ENCODE measurements around the gene PTGER2. TPM values are rescaled to one million over a fixed set of nuclear protein-coding genes. Genes with fewer than 3 reads are reported as not detected.

The PTGER2 gene
- total RNA-seq, 1 donor from 2014 or later = 0.21 TPM

DNA sequence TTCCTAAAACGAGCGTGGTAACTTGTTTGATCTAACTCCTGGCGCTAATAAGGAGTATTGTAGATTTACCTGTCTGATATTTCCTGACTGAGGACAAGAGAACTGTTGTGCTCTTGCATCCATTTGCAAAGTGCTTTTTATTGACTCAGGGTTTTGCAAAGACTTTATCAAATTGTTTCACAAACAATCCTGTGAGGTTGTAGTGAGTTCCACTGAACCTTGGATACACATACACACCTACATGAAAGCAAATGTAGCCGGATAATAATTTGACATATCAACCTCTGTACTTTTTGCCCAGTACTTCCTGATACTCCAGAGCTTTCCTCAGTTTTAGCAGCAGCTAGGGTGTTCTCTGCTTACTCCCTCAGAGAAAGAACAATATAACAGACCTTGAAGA, 6.7 kb upstream of the PTGER2 start:
- no peak for DNase-seq

DNA sequence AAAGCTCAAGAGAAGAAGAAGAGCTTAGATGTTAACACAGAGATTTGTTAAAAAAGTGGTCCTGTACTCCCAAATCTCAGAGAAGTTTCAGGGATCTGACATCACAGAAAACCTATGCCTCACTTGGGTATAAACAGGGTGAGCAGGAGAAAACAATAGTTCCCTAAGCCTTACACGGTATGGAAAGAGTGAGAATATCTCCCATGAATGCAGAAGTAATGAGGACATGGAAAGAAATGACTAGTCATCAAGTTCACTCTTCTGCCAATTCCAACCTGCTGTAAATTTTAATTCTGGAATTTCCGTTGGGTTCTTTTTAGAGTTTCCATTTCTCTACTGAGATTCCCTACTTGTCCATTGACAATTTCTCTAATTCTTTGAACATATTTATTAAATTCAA, 6.2 kb upstream of the PTGER2 start:
- no peak for DNase-seq

DNA sequence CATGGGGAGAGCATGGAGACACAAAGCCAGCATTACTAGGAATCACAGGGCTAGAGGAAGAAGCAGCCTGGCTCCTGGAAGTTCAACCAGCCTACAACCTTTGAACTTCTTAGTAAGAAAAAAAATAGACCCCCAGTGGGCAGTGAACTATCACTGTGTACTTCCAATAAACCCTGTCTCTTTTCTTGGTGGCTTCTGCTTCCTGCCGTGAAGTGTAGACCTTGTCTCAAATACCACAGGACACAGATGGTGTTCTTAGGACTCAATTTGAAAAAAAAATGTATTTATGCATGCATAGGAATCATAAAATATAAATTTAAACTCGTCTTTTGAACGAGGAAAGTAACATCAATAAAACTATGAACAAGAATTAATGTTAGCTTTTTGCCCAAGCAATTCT, 3.6 kb upstream of the PTGER2 start:
- no peak for DNase-seq

DNA sequence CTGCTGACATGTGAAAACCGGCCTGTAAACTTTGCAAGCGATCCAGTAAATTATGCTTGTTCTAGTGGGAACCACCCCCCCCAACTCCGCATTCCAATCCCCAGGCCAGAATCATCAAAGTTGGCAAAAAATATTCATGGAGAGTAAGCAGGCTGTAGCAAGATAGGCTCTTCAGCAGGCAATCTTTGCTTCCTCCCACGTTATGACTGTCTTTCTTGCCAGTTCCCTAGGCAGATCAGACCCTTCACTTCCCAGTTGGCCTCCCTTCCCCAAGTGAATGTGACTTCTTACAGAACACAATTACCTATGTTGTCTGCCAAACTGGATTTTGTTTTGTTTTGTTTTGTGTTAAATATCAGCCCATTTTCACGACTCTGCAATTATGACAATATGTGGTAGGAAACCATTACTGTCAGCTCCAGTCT, 1.2 kb upstream of the PTGER2 start:
- DNase-seq = no peak

DNA sequence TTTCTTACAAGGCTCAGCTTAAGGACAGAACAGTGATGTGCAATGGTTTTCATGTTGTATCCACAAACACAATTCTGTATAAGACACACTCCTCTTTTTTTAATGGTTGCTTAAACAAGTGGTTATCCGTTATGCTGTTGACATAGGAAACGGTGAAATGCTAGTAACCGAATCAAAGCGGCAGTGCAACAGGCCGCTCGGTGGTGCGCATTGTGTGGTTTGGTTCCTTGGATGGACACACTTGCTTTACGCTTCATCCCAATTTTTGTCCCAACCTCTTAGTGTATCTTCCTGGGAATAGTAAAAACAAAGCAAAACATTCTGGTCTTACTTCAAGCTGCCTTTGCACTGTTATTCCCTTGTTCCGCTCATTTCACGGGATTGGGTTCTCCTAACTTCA, 650 bp upstream of the PTGER2 start:
- peak; percentile 27 for DNase-seq

DNA sequence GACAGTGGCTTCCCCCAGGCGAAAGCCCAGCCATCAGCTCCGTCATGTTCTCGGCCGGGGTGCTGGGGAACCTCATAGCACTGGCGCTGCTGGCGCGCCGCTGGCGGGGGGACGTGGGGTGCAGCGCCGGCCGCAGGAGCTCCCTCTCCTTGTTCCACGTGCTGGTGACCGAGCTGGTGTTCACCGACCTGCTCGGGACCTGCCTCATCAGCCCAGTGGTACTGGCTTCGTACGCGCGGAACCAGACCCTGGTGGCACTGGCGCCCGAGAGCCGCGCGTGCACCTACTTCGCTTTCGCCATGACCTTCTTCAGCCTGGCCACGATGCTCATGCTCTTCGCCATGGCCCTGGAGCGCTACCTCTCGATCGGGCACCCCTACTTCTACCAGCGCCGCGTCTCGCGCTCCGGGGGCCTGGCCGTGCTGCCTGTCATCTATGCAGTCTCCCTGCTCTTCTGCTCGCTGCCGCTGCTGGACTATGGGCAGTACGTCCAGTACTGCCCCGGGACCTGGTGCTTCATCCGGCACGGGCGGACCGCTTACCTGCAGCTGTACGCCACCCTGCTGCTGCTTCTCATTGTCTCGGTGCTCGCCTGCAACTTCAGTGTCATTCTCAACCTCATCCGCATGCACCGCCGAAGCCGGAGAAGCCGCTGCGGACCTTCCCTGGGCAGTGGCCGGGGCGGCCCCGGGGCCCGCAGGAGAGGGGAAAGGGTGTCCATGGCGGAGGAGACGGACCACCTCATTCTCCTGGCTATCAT, 663 bp downstream of the PTGER2 start:
- no peak for DNase-seq

DNA sequence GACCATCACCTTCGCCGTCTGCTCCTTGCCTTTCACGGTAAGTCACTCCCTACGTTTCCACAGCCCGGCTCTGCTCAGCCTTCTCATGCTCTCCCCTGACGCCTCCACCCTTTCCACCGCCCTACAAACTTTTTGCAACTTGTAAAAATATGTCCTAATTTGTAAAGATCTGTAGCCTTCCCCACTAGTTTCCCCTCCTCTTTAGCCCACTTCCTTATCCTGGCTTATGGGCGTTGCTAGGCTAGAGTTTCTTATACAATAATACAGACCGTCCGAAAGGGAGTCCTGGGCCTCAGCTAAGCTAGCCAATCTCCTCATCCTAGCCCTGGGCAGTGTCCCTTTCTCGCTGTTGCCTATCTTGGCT, 1.2 kb downstream of the PTGER2 start:
- no peak for DNase-seq

DNA sequence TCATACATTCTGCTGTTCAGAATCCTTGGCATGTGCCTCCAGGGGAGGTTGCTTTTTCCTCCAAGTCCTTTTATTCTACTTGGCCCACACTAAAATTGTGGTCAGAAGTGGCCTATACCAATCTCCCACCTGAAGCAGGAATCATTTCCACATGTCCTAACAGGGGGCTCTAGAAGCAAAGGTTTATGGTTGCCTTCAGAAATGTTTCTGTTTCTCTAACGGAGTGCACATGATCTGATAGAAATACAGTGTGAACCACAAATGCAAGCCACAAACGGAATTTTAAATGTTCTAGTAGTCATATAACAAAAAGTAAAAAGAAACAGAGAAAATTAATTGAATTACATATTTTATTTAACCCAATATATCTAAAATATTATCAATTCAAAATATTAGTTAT, 4.0 kb downstream of the PTGER2 start:
- no peak for DNase-seq

DNA sequence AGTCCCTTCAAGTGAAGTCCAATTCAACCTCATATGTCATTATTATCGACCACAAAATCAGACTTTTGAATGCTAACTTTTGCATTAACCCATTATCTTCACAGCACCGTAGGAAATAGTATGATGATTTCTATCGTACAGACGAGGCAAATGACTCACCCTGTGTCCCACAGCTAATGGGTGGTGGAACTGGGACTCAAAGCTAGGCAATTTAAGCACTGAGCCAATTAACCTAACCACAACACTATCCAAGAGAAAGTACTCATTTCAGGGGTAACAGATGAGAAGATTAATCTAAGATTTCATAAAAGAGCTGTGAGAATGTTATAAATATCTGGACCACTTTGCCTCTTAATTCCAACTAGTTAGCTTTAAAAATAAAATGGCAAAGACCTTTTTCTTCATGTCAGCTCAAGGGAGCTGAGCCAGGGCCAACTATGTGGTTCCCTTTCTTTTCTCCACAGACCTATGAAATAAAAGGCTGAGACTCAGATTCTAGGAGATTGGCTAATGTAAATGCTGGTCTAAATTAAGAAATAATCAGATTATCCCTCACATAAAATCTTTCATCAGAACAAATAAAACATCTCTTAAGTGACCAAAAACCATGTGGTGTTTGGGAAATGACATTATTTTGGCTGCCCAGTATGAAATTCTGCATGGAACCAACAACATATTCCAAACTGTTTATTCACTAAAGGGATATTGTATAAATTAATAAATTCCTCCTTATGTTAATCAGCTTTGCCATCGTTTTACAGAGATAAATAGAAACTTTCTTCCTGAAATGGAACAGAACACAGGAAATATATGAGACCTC, 4.9 kb downstream of the PTGER2 start:
- no peak for DNase-seq

DNA sequence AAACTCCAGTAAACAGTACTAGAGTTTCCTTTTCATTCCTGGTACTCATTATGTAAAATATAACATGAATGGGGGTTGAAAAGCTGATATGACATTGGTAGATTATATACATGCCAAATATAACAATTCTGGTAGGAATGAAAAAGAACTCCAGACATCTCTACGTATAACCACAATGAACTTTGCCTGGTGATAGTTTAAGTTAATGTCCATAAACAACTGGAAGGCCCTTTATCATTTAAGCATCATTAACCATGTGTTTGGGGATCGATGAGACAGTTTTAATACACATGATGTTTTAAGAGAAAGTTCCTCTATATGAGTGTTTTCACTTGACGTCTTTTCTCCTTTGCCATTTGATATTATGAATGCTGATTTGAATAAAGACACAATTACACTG, 5.8 kb downstream of the PTGER2 start:
- DNase-seq = no peak

DNA sequence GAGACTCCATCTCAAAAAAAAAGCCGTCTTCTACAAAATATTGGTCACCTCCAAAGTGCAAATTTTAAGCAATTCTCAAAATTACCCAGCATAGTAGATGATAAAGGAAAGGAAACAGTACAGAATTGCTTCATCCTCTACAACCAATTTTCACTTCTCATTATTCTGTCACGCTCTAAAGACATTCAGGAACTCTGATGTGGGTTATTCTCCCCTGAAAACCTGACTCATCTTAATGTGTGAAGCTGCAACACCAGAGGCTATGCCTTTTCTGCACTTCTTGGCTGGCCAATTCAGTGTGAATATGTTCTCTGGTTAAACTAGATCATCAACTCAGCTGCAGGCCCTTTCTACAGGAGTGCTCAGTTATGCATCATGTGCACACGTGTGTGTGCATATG, 11.0 kb downstream of the PTGER2 start:
- DNase-seq = no peak

DNA sequence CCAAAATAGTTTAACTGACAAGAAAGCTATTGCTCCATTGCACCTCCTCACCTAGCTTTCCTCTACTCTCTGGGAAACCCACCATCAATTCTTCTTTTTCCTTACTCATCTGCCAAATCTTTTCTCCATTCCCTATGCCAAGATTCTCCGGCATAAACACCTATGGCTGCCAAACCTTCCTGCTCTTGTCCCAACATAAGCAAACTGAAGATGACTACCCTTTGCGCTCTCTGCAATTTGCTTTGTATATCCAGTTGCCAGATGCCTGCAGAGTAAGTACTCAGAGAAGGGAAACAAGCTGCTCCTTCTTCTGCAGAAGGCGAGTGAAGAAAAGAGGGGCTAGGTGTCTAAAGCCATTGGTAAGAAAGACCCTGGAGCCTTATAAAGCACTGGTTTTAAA, 11.5 kb downstream of the PTGER2 start:
- peak; percentile 38 for DNase-seq

DNA sequence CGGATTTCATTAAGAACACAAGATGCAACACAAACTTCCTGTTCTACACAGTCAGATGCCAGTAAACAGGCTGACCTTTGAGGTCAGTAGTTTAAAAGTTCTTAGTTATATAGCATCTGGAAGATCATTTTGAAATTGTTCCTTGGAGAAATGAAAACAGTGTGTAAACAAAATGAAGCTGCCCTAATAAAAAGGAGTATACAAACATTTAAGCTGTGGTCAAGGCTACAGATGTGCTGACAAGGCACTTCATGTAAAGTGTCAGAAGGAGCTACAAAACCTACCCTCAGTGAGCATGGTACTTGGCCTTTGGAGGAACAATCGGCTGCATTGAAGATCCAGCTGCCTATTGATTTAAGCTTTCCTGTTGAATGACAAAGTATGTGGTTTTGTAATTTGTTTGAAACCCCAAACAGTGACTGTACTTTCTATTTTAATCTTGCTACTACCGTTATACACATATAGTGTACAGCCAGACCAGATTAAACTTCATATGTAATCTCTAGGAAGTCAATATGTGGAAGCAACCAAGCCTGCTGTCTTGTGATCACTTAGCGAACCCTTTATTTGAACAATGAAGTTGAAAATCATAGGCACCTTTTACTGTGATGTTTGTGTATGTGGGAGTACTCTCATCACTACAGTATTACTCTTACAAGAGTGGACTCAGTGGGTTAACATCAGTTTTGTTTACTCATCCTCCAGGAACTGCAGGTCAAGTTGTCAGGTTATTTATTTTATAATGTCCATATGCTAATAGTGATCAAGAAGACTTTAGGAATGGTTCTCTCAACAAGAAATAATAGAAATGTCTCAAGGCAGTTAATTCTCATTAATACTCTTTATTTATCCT, 13.5 kb downstream of the PTGER2 start:
- DNase-seq = no peak

DNA sequence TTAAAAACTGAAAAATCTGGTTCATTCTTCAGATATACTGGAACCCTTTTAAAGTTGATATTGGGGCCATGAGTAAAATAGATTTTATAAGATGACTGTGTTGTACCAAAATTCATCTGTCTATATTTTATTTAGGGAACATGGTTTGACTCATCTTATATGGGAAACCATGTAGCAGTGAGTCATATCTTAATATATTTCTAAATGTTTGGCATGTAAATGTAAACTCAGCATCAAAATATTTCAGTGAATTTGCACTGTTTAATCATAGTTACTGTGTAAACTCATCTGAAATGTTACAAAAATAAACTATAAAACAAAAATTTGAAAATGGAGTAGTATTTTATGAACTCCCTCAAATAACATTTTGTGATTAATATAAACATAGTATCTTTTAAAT, 14.2 kb downstream of the PTGER2 start:
- DNase-seq = no peak

DNA sequence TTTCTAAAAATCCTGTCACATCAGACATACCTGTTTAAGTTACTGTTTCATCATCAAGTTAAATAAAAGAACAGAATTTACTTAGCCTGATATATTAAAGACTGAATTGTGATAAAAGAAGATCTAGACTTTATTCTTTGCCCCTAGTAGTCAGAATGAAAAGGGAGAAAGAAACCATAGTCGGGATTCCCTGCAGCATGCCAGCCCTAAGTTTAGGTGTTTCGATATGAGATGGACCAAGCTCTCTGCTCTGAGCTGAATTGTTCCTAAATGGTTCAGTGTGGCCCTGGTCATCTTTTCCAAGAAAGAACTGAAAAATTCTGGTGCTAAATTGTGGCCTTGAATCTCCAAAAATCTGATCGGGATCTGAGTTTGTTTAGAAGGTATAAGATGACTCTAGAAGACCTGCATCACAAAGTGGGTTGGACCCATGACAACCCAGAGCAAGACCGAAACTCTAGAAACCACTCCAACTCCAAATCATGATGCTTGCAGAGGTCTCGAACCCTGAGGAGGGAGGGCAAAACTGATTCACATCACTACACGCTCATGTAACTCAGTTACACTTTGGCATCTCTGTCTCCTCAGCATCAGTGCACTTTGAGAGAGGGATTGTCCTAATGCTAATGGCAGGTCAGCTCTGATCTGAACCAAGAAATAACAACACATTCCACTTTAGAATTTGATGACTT, 15.7 kb downstream of the PTGER2 start:
- no peak for DNase-seq

DNA sequence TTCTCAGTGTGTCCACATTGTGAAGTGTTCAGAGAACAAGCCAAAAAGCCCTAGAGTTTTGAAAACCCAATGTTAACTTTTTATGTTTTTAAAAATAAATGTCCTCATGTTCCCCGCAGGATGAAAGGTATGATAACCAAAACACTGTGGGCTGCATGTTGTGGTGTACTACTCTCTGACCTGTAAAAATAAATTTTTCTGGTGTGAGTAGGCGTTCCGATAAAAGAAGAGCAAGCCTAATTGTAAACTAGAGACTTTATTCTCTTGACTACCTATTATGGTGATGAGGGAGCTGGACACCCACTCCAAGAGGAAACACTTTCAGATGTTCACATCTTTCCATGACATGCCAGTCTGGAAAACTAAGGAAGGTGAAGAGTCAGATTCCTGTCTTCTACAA, 18.2 kb downstream of the PTGER2 start:
- no peak for DNase-seq

DNA sequence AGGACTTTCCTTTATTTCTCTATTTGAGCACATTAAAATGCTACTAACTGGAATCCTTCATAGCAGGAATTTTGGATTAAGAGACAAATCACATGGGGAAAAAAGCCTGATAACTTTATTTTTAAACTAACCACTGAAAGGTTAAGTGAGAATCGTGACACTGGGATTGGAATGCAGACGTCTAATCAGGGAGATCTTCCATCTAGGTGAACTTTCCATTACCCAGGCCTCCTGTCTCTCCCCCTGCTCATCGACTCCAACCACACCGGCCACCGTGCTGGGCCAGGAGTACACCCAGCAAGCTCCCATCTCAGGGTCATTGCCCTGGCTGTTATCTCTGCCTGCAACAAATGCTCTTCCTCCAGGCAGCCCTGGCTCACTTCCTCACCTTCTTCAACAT, 19.0 kb downstream of the PTGER2 start:
- no peak for DNase-seq

DNA sequence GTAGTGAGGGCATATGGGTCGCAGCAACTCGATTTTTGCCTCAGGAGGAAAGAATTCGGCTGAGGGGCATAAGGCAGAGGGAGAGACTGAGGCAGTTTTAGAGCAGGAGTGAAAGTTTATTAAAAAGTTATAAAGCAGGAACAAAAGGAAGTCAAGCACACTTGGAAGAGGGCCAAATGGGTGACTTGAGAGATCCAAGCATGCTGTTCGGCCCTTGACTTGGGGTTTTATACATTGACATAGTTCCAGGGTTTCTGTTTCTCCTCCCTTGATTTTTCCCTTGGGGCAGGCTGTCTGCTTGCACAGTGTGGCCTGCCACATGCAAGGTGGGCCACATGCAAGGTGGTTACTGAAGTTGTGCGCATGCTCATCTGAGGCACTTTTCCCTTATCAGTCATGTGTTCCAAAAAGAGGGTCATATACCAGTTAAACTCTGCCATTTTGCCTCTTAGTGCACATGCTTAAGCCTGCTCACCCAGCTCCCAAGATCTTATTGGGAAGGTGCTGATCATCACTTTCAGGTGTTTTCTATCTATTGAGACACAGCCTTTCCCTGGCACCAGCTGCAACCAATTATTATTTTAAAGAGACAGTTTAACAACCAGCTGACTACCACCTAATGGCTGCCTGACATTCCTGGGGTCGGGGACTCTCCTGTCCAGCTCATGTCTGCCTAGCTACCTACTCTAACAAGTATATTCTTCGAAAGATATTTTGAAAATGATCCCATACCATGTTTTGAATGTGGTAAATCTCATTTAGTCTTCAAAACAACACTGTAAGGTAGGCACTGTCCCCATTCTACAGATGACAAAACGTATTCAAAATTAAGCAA, 19.9 kb downstream of the PTGER2 start:
- DNase-seq = no peak

DNA sequence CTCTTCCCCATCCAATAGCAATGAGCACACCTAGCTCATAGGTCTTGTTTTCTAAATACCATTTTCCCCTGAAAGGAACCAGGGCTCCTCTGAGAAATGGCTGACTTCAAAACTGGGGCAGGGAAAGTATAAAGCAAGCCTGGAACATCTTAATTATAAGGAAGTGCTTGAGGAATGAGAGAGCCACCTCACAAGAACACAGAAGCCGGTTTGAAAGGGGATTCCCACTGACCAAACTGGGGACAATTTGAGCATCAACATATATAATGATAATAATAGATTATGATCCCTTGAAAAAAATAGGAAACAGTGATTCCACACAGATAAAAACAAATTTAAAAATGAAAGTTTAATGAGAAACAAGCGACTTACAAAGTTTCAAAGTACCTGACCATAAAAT, 22.1 kb downstream of the PTGER2 start:
- no peak for DNase-seq

DNA sequence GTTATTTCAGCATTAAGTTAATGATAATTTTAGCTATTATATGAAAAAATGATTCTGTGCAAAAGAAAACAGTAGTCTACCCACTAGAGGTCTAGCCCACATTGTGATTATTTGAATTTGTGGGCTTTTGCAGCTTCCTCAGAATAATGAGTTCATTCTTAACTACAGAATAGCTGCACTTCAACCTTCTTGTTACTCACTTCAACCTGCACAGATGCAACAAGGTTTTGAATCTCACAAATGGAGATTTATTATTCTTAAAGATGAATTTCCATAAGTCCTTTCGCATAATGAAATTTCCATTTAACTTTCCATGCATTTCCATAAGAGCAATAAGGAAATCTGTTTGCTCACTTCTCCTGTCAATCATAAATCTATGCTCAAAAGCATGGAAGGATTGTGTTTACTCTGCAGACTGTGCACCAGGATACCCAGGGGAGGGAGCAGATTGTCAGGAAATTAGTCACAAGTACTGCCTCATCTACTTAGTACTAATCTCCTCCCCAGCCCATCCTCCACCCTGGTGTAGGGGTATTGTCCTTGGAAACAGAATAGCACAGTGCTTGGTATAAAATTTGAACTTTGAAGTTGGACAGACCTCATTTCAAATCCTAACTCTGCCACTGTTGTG, 24.1 kb downstream of the PTGER2 start:
- DNase-seq = no peak

DNA sequence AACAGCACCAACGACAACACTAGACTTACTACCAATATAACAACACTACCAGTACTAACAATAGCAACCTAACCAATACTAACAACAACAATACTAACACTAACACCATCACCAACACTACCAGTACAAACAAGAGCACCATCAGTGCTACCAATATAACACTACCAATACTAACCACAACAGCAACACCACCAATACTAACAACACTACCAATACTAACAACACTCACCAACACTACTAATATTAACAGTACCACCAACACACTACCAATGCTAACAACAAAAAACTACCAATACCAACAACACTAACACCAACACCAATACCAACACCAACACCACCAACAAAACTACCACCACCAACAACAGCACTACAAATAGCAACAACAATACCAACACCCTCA, 25.1 kb downstream of the PTGER2 start:
- DNase-seq = no peak
